ENCODE data around the gene TSPO2. TPM values are rescaled to one million over a fixed set of nuclear protein-coding genes. Genes with fewer than 3 reads are reported as not detected.

TSPO2 gene
- total RNA-seq, 3 donors from 2014 or later: not detected

DNA sequence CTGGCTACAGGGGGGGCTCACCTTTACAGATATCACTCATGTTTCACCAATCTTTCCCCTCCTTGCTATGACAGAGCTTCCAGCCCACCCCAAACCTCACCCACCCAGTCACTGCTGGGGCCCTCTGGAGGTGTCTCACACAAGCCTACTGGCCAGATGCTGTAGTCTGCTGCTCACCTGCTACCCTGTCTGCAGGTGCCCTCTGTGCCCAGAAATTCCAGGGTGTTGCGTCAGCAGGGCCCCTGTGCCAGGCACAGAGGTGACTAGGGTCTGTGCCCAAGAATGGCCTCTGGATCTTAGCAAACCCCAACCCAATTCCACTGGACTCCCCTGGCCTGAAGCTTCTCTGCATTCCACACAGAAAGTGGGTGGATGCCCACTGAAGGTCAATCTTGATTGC, 24.6 kb upstream of the TSPO2 start:
- intact Hi-C loops (cut with DNase I; ENCODE audit: low total_unique reads): no loop called here
- Histone ChIP-seq H3K9me3 (no peaks in the 10 kb centered on the region), H3K4me1 (peaks cover 0 to 4% of the 10 kb centered on the region in 2 donors), H3K4me3 (no peak overlapping the region), H3K27me3 (no peaks in the 10 kb centered on the region), H3K36me3 (no peaks in the 10 kb centered on the region), H3K27ac (no peak overlapping the region)
- DNase-seq (ENCODE audit: low spot score in 2 of 2): no peak
- no peak for TF ChIP-seq POLR2AphosphoS5 (IDR thresholded peaks at IDR 0.05)
- no peak for TF ChIP-seq POLR2A (IDR thresholded peaks at IDR 0.05)
- TF ChIP-seq, protein P1, sequence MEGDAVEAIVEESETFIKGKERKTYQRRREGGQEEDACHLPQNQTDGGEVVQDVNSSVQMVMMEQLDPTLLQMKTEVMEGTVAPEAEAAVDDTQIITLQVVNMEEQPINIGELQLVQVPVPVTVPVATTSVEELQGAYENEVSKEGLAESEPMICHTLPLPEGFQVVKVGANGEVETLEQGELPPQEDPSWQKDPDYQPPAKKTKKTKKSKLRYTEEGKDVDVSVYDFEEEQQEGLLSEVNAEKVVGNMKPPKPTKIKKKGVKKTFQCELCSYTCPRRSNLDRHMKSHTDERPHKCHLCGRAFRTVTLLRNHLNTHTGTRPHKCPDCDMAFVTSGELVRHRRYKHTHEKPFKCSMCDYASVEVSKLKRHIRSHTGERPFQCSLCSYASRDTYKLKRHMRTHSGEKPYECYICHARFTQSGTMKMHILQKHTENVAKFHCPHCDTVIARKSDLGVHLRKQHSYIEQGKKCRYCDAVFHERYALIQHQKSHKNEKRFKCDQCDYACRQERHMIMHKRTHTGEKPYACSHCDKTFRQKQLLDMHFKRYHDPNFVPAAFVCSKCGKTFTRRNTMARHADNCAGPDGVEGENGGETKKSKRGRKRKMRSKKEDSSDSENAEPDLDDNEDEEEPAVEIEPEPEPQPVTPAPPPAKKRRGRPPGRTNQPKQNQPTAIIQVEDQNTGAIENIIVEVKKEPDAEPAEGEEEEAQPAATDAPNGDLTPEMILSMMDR (IDR thresholded peaks at IDR 0.05): no peak

- peaks cover 0 to 4% of the 10 kb centered on the region in 2 donors for H3K4me1 ChIP-seq
- peak in 1 of 2 donors; percentile 30 for DNase-seq (ENCODE audit: low spot score in 2 of 2)
- H3K27me3 ChIP-seq: no peaks in the 10 kb centered on the region
- intact Hi-C loops (cut with DNase I; ENCODE audit: low total_unique reads): no loop called here
- TF ChIP-seq POLR2A (IDR thresholded peaks at IDR 0.05) (no peak), POLR2AphosphoS5 (IDR thresholded peaks at IDR 0.05) (no peak)
- TF ChIP-seq, protein P1 (IDR thresholded peaks at IDR 0.05): no peak
- H3K27ac ChIP-seq: peak overlapping the region; percentile 65 to 68
- H3K4me3 ChIP-seq: no peak overlapping the region
- H3K9me3 ChIP-seq: no peaks in the 10 kb centered on the region
- H3K36me3 ChIP-seq: no peaks in the 10 kb centered on the region
These were observed 20.4 kb upstream of the TSPO2 start for GRCh38 chr6:41021832-41022231.

GRCh38 chr6:41022294-41022693, 20.0 kb upstream of the TSPO2 start:
- peaks cover 0 to 4% of the 10 kb centered on the region in 2 donors for H3K4me1 ChIP-seq
- H3K9me3 ChIP-seq: no peaks in the 10 kb centered on the region
- H3K27ac ChIP-seq: peak overlapping the region; percentile 65 to 68
- intact Hi-C loops (cut with DNase I; ENCODE audit: low total_unique reads): no loop called here
- no peak overlapping the region for H3K4me3 ChIP-seq
- no peaks in the 10 kb centered on the region for H3K27me3 ChIP-seq
- H3K36me3 ChIP-seq: no peaks in the 10 kb centered on the region
- TF ChIP-seq, protein P1 (IDR thresholded peaks at IDR 0.05): no peak
- TF ChIP-seq POLR2AphosphoS5 (IDR thresholded peaks at IDR 0.05) (no peak), POLR2A (IDR thresholded peaks at IDR 0.05) (no peak)
- no peak for DNase-seq (ENCODE audit: low spot score in 2 of 2)

DNA sequence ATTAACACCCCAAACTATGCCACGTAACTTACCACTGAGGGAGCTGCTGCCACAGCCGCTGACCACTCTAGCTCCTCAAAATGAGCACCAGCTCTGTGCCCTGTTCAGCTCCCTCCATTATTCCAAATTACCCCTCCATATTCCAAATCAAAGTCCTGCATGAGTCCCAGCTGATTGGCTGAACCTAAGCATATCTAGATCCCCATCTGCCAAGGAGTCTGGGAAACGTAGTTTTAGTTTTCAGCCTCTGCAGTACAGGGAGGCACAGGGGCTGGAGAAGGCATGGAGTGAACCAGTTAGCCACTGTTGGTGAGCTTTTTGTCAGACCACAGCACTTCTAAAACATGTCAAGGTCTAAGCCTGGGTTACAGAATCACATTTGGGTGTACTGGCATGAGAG, 19.2 kb upstream of the TSPO2 start:
- intact Hi-C loops (cut with DNase I; ENCODE audit: low total_unique reads): no loop called here
- TF ChIP-seq POLR2A (IDR thresholded peaks at IDR 0.05) (no peak), POLR2AphosphoS5 (IDR thresholded peaks at IDR 0.05) (no peak)
- TF ChIP-seq, protein P1 (IDR thresholded peaks at IDR 0.05): no peak
- Histone ChIP-seq H3K4me1 (peaks cover 0 to 4% of the 10 kb centered on the region in 2 donors), H3K36me3 (no peaks in the 10 kb centered on the region), H3K4me3 (no peak overlapping the region), H3K27ac (peak overlapping the region in 1 of 2 donors; percentile 68), H3K9me3 (no peaks in the 10 kb centered on the region), H3K27me3 (no peaks in the 10 kb centered on the region)
- DNase-seq (ENCODE audit: low spot score in 2 of 2): no peak

- H3K4me1 ChIP-seq: peaks cover 0 to 4% of the 10 kb centered on the region in 2 donors
- H3K36me3 ChIP-seq: no peaks in the 10 kb centered on the region
- no peak for DNase-seq (ENCODE audit: low spot score in 2 of 2)
- H3K27ac ChIP-seq: no peak overlapping the region
- H3K9me3 ChIP-seq: no peaks in the 10 kb centered on the region
- TF ChIP-seq POLR2AphosphoS5 (IDR thresholded peaks at IDR 0.05) (no peak), POLR2A (IDR thresholded peaks at IDR 0.05) (no peak)
- TF ChIP-seq, protein P1 (IDR thresholded peaks at IDR 0.05): no peak
- no peak overlapping the region for H3K4me3 ChIP-seq
- H3K27me3 ChIP-seq: no peaks in the 10 kb centered on the region
- intact Hi-C loops (cut with DNase I; ENCODE audit: low total_unique reads): no loop called here
These were observed 16.2 kb upstream of the TSPO2 start for GRCh38 chr6:41025966-41026530.
